IMR-90 (cell line): ENCODE results near the gene DCTN1. TPM values are rescaled to one million over a fixed set of nuclear protein-coding genes. Genes with fewer than 3 reads are reported as not detected.

Experiments used
- ATAC-seq: fragments of 200-7000 bp; cut with Tn5 transposase; 2 replicates; pipeline ENCODE4 v1.9.1; 2020; ENCODE audit warnings: low read depth, mild to moderate bottlenecking, moderate library complexity
- BruUV-seq: library from RNA; stranded (reverse); fragments of 400-500 nt; replicated peaks from 2 replicates; lab custom pipeline; 2021; lab: Mats Ljungman, UMichigan
- CTCF ChIA-PET: fragments of 300-600 bp; formaldehyde crosslinking; extraction: SDS; loops from one replicate; lab custom pipeline; 2021; ENCODE audit warnings: antibody characterized with exemption; lab: Yijun Ruan, JAX
- POLR2A ChIA-PET: fragments of 300-600 bp; sonication (Branson Sonifier 250); formaldehyde crosslinking; loops from one replicate; lab custom pipeline; 2022; ENCODE audit warnings: antibody characterized with exemption; ENCODE audit not compliant: unreplicated experiment; lab: Charles Lee
- DNase-seq: peaks from one replicate; pipeline ENCODE4 v3.0.0; 2013
- H2AFZ ChIP-seq: replicated peaks from 2 replicates; pipeline ENCODE3; 2013; ENCODE audit warnings: low read length, mild to moderate bottlenecking; ENCODE audit not compliant: poor library complexity
- H2AK5ac ChIP-seq: 2 replicates; pipeline ENCODE4 v1.6.1; 2013; ENCODE audit warnings: low read depth, low read length, inconsistent platforms
- H2AK9ac ChIP-seq: replicated peaks from 2 replicates; pipeline ENCODE3; 2013; ENCODE audit warnings: mild to moderate bottlenecking, low read depth, low read length, moderate library complexity; ENCODE audit not compliant: poor library complexity
- H2BK120ac ChIP-seq: 2 replicates; pipeline ENCODE4 v1.6.1; 2013; ENCODE audit warnings: low read depth, low read length, inconsistent platforms
- H2BK15ac ChIP-seq: 3 replicates; pipeline ENCODE4 v1.6.1; 2013; ENCODE audit warnings: low read depth, low read length, inconsistent platforms
- H2BK20ac ChIP-seq: 2 replicates; pipeline ENCODE4 v1.6.1; 2013; ENCODE audit warnings: low read depth, mild to moderate bottlenecking, inconsistent platforms, low read length, moderate library complexity
- H2BK5ac ChIP-seq: 2 replicates; pipeline ENCODE4 v1.6.1; 2013; ENCODE audit warnings: mild to moderate bottlenecking, low read depth, low read length, inconsistent platforms; ENCODE audit not compliant: poor library complexity, severe bottlenecking
- H3K14ac ChIP-seq: replicated peaks from 2 replicates; pipeline ENCODE4 v1.6.1; 2013; ENCODE audit warnings: low read depth, low read length, inconsistent platforms
- H3K18ac ChIP-seq: 2 replicates; pipeline ENCODE4 v1.6.1; 2013; ENCODE audit warnings: low read depth, low read length, control low read depth
- H3K23ac ChIP-seq: 2 replicates; pipeline ENCODE4 v1.6.1; 2013; ENCODE audit warnings: low read depth, low read length, inconsistent platforms
- H3K27ac ChIP-seq: 2 replicates; pipeline ENCODE4 v1.5.1; 2013; ENCODE audit warnings: mild to moderate bottlenecking, control low read depth, low read length; ENCODE audit not compliant: insufficient read depth
- H3K27me3 ChIP-seq: 2 replicates; pipeline ENCODE4 v1.6.1; 2013; ENCODE audit warnings: low read length; ENCODE audit not compliant: control insufficient read depth, insufficient read depth
- H3K36me3 ChIP-seq: 2 replicates; pipeline ENCODE4 v1.6.1; 2013; ENCODE audit warnings: low read length, mixed read lengths; ENCODE audit not compliant: control insufficient read depth, insufficient read depth
- H3K4ac ChIP-seq: 2 replicates; pipeline ENCODE4 v1.6.1; 2013; ENCODE audit warnings: low read depth, low read length, inconsistent platforms
- H3K4me1 ChIP-seq: 2 replicates; pipeline ENCODE4 v1.6.1; 2013; ENCODE audit warnings: low read length, mixed read lengths; ENCODE audit not compliant: control insufficient read depth, insufficient read depth
- H3K4me2 ChIP-seq: 2 replicates; pipeline ENCODE4 v1.6.1; 2013; ENCODE audit warnings: low read depth, mild to moderate bottlenecking, control low read depth, low read length, moderate library complexity
- H3K4me3 ChIP-seq: 2 replicates; pipeline ENCODE4 v1.5.1; 2013; ENCODE audit warnings: low read depth, mild to moderate bottlenecking, control low read depth, low read length, moderate library complexity; ENCODE audit not compliant: insufficient read depth
- H3K56ac ChIP-seq: 2 replicates; pipeline ENCODE4 v1.6.1; 2013; ENCODE audit warnings: low read length, inconsistent platforms; ENCODE audit not compliant: insufficient read depth; ENCODE audit errors: extremely low read depth
- H3K79me1 ChIP-seq, 2 experiments: 2 replicates each; pipeline ENCODE4 v1.6.1; 2013; ENCODE audit warnings: low read length in 2 of 2, inconsistent platforms in 1 of 2, low read depth in 1 of 2
- H3K9ac ChIP-seq: 2 replicates; pipeline ENCODE4 v1.6.1; 2013; ENCODE audit warnings: low read depth, low read length, control low read depth
- H3K9me1 ChIP-seq: 2 replicates; pipeline ENCODE4 v1.6.1; 2013; ENCODE audit warnings: low read length, inconsistent platforms; ENCODE audit not compliant: insufficient read depth
- H3K9me3 ChIP-seq: 2 replicates; pipeline ENCODE4 v1.6.1; 2013; ENCODE audit warnings: low read length; ENCODE audit not compliant: control insufficient read depth, insufficient read depth
- H4K20me1 ChIP-seq: 2 replicates; pipeline ENCODE4 v1.6.1; 2013; ENCODE audit warnings: low read length, inconsistent platforms; ENCODE audit not compliant: insufficient read depth
- H4K5ac ChIP-seq: 2 replicates; pipeline ENCODE4 v1.6.1; 2013; ENCODE audit warnings: mild to moderate bottlenecking, low read depth, low read length, control low read depth
- H4K8ac ChIP-seq, 2 experiments: 2 replicates each; pipeline ENCODE4 v1.6.1; 2013; ENCODE audit warnings: low read depth in 2 of 2, low read length in 2 of 2, control low read depth in 1 of 2, inconsistent platforms in 1 of 2
- H4K91ac ChIP-seq: 2 replicates; pipeline ENCODE4 v1.6.1; 2013; ENCODE audit warnings: low read depth, low read length, inconsistent platforms; ENCODE audit not compliant: insufficient read depth
- CHD1 ChIP-seq: IDR thresholded peaks from 2 replicates; pipeline ENCODE4 v1.6.1; 2012; ENCODE audit warnings: low read depth, low read length, improper control_type of control experiment
- MAFK ChIP-seq: IDR thresholded peaks from 2 replicates; pipeline ENCODE4 v1.6.1; 2012; ENCODE audit warnings: low read depth, low read length, improper control_type of control experiment
- MAZ ChIP-seq: IDR thresholded peaks from 2 replicates; pipeline ENCODE4 v1.6.1; 2012; ENCODE audit warnings: low read depth, mild to moderate bottlenecking, low read length, improper control_type of control experiment, moderate library complexity, borderline replicate concordance
- MXI1 ChIP-seq: IDR thresholded peaks from 2 replicates; pipeline ENCODE4 v1.6.1; 2012; ENCODE audit warnings: low read depth, mild to moderate bottlenecking, low read length, moderate library complexity, borderline replicate concordance
- POLR2A ChIP-seq: IDR thresholded peaks from 2 replicates; pipeline ENCODE4 v1.6.1; 2012; ENCODE audit warnings: mild to moderate bottlenecking, low read depth, low read length
- RAD21 ChIP-seq: IDR thresholded peaks from 2 replicates; pipeline ENCODE4 v1.6.1; 2012; ENCODE audit warnings: low read length, improper control_type of control experiment
- RFX5 ChIP-seq: IDR thresholded peaks from 2 replicates; pipeline ENCODE4 v1.8.0; 2012; ENCODE audit warnings: low read depth, mild to moderate bottlenecking, low read length, moderate library complexity
- WGBS, 2 experiments: methylation state at CpG; one replicate each; pipeline versions ENCODE4 v1.1.5 to v1.1.7; 2013; ENCODE audit warnings: missing lambda C conversion rate in 2 of 2; ENCODE audit not compliant: insufficient read length in 1 of 2; ENCODE audit errors: extremely low coverage in 2 of 2; 5-methylcytosine and 5-hydroxymethylcytosine counted together
- dilution Hi-C: fragments of 300-500 bp; cut with HindIII; formaldehyde crosslinking; loops from one replicate; pipeline ENCODE4 v1.14.3; 2018; ENCODE audit warnings: low sequenced_read_pairs; ENCODE audit not compliant: unreplicated experiment
- in situ Hi-C: fragments of 300-500 bp; cut with MboI; formaldehyde crosslinking; loops from 3 replicates; pipeline ENCODE4 v1.14.3; 2019; ENCODE audit warnings: low sequenced_read_pairs, inconsistent platforms, mixed read lengths
- intact Hi-C: fragments of 100-400 bp; cut with micrococcal nuclease; formaldehyde crosslinking; loops from 2 replicates; pipeline ENCODE4 v1.10.0; 2022
- polyA plus RNA-seq, 3 experiments: library from polyadenylated mRNA; depleted of rRNA; stranded (reverse); fragments of >200 nt; gene quantifications; 2 replicates each; pipeline ENCODE4 v1.2.3, GENCODE V29; 2012; ENCODE audit warnings: low replicate concordance in 1 of 3
- total RNA-seq: library from RNA; depleted of rRNA; stranded (reverse); fragments of >200 nt; gene quantifications from 2 replicates; pipeline ENCODE4 v1.2.3, GENCODE V29; 2012
- TF ChIP-seq, protein P1 (sequence below): fragments of 150-350 bp; IDR thresholded peaks from 2 replicates; pipeline ENCODE4 v1.6.1; 2016; ENCODE audit warnings: low read depth, mild to moderate bottlenecking, low read length, moderate library complexity, borderline replicate concordance
- TF ChIP-seq, protein P2 (sequence below): fragments of 150-350 bp; IDR thresholded peaks from 2 replicates; pipeline ENCODE4 v1.6.1; 2017; ENCODE audit warnings: mild to moderate bottlenecking, antibody characterized with exemption, low read length, low read depth

The DCTN1 gene
- total and polyA plus RNA-seq, 2 of the 4 experiments (the other 2 are of a cell fraction), result 136 to 204 TPM

GRCh38 chr2:74401891-74402290 is 21.8 kb upstream of the DCTN1 start:
- no CpG with 5 or more reads among the region's 2 CpGs for WGBS, 2 experiments
- dilution Hi-C loops, result no loop called here
- DNase-seq, result no peak

More at GRCh38 chr2:74401891-74402290, 21.8 kb upstream of the DCTN1 start:
- no peak for ATAC-seq
- Histone ChIP-seq H2AFZ (no peak overlapping the region), H3K18ac (no peak overlapping the region), H2BK20ac (no peak overlapping the region), H2BK5ac (no peak overlapping the region), H3K14ac (no peak overlapping the region), H4K91ac (no peak overlapping the region), H3K4me3 (no peak overlapping the region), H3K9me3 (no peaks in the 10 kb centered on the region), H3K4me2 (no peak overlapping the region), H4K8ac (no peak overlapping the region), H2BK15ac (no peak overlapping the region), H2AK5ac (no peak overlapping the region), H3K27me3 (no peaks in the 10 kb centered on the region), H4K20me1 (no peaks in the 10 kb centered on the region), H2AK9ac (no peak overlapping the region), H2BK120ac (no peak overlapping the region), H3K9ac (no peak overlapping the region), H4K5ac (no peak overlapping the region), H3K36me3 (no peaks in the 10 kb centered on the region), H3K56ac (no peak overlapping the region), H3K79me1 (no peaks in the 10 kb centered on the region), H3K4ac (no peak overlapping the region), H3K23ac (no peak overlapping the region), H3K4me1 (no peaks in the 10 kb centered on the region), H3K9me1 (no peaks in the 10 kb centered on the region), H3K27ac (no peak overlapping the region)
- no TSS peak for BruUV-seq
- intact Hi-C loops, result no loop called here
- TF ChIP-seq, protein P1, sequence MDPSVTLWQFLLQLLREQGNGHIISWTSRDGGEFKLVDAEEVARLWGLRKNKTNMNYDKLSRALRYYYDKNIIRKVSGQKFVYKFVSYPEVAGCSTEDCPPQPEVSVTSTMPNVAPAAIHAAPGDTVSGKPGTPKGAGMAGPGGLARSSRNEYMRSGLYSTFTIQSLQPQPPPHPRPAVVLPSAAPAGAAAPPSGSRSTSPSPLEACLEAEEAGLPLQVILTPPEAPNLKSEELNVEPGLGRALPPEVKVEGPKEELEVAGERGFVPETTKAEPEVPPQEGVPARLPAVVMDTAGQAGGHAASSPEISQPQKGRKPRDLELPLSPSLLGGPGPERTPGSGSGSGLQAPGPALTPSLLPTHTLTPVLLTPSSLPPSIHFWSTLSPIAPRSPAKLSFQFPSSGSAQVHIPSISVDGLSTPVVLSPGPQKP, result no peak
- no peak for TF ChIP-seq MAZ
- no peak for TF ChIP-seq MXI1
- TF ChIP-seq, protein P2, sequence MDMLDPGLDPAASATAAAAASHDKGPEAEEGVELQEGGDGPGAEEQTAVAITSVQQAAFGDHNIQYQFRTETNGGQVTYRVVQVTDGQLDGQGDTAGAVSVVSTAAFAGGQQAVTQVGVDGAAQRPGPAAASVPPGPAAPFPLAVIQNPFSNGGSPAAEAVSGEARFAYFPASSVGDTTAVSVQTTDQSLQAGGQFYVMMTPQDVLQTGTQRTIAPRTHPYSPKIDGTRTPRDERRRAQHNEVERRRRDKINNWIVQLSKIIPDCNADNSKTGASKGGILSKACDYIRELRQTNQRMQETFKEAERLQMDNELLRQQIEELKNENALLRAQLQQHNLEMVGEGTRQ, result no peak
- no peak for TF ChIP-seq RFX5
- TF ChIP-seq RAD21, result no peak
- TF ChIP-seq POLR2A, result no peak
- TF ChIP-seq MAFK, result no peak
- TF ChIP-seq CHD1, result no peak
- in situ Hi-C loops, result no loop called here
- ChIA-PET CTCF (interaction anchor here (0.5 to 1.7 kb wide), 3 partner anchors 9 to 277 kb away, joined by 3 to 6 read pairs (median 4); no protein-coding TSS in a partner anchor), POLR2A (interaction anchor here (0.9 kb wide), 1 partner anchor 10 kb away, joined by 3 read pairs; no protein-coding TSS in a partner anchor)
